HG03159 (cell line): ENCODE results near the gene TAOK1.

Experiments
- ATAC-seq: cut with Tn5 transposase; IDR thresholded peaks from one replicate; pipeline ENCODE4 v1.9.1; 2021; ENCODE audit warnings: mild to moderate bottlenecking, moderate library complexity; ENCODE audit not compliant: unreplicated experiment

The TAOK1 gene

DNA sequence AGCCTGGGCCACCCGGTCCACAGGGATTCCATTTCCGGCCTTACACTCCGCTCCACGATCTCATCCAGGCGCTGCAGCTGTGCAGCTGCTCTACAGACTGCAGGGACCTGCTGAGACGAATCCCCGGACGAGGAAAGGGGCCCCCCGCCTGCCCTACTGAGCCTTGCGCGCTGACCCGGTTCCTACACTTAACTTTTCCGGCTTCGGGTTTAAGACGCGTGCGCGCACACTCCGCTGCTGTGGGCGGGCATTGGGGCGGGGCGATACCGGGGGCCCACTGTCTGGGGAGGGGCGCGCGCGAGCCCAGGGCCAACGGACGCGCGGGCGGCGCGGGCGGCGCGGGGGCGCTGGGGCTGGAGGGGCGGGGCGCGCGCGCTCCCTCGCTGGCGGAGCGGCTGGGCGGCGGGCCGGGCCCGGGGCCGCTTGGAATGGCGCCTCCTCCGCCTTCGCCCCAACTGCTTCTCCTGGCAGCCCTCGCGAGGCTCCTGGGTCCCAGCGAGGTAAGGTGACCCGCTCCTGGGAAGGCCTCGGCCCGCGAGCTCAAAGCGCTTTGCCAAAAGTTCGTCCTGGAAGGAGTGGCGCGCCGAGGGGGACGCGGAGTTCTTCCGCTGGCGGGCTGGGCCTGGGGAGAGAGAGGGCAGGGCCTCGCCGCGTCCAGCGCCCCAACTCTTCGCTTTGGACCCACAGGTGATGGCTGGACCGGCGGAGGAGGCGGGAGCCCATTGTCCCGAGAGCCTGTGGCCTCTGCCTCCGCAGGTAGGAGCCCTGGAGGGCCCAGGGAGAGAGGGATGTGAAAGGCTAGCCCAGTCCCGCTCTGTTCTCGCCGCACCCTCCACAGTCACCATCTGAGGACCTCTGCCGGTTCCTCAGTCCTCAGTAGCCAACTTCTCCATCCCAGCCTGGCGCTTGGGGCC lies 178.4 kb downstream of the TAOK1 start, which contains the start of gene TP53I13:
Gene TP53I13 (plus strand): TSS at position 371 of the 914 bp plus-strand sequence. CDS start 58 bp downstream, at position 429.
- peak; percentile 39 for ATAC-seq

DNA sequence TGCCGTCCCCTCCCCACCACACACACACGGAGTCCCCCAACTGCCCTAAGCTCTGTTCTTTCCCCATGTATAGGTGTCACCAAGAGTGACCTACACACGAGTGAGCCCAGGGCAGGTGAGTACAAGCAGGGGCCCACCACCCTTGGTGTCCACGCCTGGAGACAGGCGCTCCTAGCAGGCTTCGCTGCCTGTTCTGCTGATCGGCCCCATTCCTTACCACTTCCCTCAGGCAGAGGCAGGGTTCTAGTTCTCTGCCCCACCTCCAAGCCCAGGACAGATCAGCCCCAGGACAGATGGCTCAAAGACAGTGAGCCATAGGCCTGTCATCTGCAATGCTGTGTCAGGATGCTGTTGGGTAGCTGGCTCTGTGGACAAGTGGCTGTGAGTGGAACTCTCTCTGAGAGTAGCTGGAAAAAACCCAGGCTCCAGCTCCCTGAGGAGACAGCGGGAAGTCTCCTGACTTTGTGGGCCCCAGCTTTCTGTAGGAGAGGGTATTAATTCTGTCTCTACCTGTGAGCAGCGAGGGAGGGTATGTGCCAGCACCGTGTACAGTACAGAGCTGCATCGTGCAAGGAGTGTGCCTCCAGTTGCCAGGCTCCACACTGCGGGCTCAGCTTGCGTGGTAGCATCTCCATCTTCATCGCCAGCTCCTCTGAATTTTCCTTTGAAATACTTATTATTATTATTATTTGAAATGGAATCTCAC lies 179.2 kb downstream of the TAOK1 start:
- no peak for ATAC-seq

DNA sequence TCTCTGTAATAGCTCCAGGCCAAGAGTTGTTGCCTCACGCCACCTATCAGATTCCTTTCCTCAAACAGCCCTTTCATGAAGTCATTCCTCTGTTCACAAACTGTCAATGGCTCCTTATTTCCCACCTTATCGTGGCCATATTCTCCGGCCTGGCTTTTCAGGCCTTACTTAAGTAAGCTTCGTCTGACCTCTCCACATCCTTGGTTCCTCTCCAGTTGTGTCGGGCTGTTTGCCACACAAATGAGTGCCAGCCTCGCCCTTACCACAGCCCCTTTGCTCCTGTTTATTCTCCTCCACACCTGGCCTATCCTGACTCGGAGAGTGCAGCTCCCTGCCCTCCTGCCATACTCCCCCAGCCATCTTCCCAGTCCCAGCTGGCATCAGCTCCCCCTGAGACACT lies 180.4 kb downstream of the TAOK1 start:
- ATAC-seq, result no peak

DNA sequence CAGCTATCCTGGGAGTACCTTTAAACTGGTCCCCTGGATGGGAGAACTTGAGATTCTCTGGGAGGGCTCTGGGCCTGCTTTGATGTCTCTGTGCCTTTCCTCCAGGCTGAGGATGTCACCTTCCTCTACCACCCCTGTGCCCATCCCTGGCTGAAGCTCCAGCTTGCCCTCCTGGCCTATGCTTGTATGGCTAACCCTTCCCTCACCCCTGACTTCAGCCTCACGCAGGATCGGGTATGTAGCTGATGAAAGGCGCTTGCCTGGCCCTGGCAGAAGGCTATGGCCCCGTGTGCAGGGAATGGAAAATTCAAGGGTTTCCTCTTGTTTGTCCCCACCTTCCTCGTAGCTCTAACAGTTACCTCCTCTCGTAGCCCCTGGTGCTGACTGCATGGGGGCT lies 181.3 kb downstream of the TAOK1 start:
- no peak for ATAC-seq

- ATAC-seq, result no peak
Measured at GRCh38 chr17:29571883-29572681, 181.9 kb downstream of the TAOK1 start.

DNA sequence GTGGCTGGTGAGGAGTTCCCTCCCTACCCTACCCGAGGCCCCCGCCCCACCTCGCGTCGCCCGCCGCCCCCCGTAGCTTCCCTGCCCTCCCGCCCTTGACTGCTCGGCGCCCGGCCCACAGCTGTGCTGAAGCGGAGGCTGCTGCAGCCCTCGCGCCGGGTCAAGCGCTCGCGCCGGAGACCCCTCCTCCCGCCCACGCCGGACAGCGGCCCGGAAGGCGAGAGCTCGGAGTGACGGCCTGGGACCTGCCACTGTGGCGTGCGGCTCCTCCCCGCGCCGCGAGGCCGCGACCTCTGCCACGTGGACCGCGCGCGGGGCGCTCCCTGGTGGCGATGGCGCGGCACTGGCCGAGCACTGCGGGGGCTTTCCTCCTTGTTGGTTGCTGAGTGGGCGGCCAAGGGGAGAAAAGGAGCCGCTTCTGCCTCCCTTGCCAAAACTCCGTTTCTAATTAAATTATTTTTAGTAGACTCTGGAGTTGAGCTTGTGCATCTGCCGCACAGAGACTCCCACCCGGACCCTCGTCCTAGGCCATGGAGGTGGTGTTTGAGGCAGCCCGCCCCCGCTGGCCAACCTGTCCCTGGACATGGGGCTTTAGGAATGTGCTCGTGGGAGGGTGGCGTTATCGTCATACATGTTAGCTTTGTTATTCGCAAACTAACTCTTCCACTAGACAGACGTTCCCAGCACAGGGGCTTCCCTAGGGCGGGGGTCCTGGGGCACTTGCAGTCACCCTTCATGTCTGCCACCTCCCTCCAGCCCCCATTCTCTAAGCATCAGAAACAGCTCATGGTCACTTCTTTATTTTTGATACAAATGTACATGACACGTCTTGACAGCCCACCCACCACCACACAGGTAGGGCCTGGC lies 182.8 kb downstream of the TAOK1 start:
- ATAC-seq, result no peak

DNA sequence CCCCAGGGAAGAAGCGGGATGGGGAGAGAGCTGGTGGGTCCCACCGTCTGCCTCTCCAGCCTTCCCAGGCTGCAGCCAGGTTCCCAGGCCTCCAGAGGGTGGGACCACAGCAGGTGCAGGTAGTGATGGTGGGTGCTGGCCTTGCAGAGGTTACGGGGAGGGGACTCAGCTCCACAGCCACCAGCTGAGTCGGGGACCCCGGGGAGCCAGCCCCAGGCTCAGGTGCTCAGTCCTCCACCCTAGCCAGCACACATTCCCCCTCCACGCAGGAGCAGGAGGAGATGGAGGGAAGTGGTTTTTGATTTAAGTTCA lies 183.4 kb downstream of the TAOK1 start:
- no peak for ATAC-seq

DNA sequence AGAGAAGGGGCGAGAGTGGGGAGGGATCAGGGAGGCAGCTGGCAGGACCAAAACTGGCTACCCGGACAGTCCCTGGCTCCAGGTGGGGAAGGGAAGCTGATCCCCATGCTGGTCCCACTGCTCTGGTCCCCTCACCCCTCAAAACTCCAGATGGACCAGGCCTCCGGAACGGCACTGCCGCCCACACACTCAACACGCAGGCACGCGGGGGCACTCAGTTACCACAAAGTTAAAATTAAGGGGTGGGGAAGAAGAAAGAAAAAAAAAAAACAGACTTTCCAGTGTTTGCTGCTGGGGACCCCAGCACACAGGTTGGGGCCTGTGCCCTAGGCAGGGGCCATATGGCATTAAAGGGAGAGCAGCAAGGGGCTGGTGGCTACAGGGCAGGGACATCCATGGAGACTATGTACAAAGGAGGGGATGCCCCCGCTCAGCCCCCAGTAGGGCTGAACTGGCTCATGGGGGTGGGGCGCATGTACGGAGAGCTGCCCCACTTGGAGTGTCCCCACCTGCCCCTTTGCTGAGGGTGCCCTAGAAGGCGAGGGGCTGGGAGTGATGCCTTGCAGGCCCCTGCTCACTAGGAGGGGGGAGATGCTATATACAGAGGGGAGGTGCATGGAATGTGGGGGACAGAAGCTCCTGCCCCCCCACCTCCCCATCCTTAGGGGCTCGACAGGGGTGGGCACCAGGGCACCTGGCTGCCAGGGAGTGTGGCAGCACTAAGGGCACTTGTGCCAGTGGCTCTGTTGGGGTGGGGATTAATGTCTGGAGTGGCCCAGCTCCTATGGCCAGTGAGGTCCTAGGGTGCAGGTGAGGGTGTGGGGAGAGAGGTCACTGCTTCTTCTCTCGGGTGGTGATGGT lies 183.9 kb downstream of the TAOK1 start:
- no peak for ATAC-seq

DNA sequence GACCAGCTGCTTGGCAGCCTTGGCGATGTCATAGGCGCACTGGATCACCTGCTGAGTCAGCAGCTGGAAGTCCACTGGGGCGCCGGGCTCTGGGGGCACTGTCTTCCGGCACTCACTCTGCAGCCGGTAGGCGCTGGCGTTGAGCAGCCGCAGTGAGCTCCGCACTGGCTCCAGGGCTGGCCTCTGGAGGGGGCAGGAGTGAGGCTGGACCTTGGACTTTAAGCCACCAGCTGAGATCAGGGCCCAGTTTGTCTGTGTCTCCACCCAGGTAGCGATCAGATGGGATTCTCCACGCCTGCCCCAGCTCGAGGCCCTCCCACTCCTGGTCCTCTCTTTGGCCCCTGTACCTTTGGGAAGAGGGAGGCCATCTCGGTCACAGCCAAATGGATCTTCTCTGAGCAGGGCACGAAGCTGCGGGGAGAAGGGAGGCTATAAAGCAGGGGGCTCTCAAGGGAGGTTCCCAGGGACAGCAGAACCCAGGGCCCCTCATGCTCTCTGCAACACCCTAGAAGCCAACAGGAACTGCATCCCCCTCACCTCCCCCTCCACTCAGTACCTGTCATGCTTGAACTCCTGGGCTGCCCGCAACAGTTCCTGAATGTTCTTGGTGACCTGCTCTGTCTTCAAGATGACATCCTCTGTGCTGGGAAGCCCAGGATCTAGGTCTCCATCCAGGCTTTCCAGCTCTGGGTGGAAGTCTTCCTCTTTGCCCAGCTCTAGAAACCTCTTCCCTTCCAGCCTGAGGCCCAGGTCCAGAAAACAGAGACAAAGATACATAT lies 184.8 kb downstream of the TAOK1 start:
- ATAC-seq, result no peak

- ATAC-seq, result no peak
Measured at GRCh38 chr17:29575511-29576213, 185.5 kb downstream of the TAOK1 start.

DNA sequence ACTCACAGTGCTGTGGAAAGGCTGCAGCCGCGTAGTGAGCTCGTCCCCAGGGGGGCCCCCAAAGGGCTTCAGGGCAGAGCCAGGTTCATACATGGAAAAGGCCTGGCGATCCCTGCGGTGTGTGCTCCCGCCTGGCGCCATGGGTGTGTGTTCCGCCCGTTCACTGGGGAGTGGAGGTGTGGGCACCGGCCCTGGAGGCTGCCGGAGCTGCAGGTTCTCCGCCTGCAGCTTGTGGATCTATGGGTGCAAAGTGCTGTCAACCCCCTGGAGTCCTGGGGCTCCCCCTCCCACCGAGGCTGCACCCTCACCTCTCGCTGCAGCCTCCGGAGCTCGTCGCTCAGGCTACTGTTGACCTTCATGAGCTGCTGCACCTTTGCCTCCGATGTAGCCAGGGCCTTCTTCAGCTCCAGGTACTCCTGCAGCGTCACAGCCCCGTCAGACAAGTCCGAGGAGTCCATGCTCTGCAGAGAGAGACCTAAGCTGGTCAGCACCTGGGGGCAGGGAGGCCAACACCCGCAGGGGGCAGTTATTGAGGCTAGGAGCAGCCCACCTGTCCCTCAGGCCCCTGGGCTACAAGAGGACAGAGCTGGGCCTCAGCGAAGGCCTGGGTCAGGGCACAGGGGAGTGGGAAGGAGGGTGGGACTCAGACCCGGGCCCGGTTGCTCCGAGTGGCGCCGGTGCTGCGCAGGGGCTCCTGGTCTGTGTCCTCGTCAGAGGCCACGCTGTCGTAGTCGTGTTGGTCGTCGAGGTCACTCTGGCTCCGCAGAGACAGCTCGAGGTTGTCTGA lies 186.2 kb downstream of the TAOK1 start:
- no peak for ATAC-seq

DNA sequence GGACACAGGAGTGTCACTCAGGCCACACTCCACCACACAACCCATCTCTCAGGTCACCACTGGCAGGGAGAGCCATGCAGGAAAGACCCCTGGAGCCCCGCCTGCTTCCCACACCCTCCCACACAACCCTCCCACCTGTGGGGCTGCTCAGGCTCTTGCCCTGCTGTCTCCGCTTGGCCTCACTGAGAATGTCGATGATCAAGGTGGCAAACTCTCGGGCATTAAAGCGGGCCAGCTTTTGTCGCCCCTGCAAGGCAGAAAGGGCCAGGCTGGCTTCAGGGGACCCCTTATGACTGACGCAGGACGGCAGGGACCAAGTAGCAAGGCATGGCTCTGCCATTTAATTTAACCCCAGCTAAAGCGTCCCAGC lies 186.8 kb downstream of the TAOK1 start:
- no peak for ATAC-seq

GRCh38 chr17:29577385-29578211 lies 187.4 kb downstream of the TAOK1 start:
- ATAC-seq, result no peak

- ATAC-seq, result no peak
Measured at GRCh38 chr17:29578626-29579485, 188.7 kb downstream of the TAOK1 start.

- ATAC-seq, result no peak
Measured at GRCh38 chr17:29579866-29580771, 190.0 kb downstream of the TAOK1 start.
